H9 (cell line): ENCODE data around the gene ETF1. TPM values are rescaled to one million over a fixed set of nuclear protein-coding genes. Genes with fewer than 3 reads are reported as not detected.
A peak's percentile ranks its signal among the peaks of the same experiment; 100 is the strongest.

Experiments used
- DNase-seq: peaks from one replicate; pipeline ENCODE4 v3.0.0-alpha.2; 2017
- H2AFZ ChIP-seq: one replicate; pipeline ENCODE4 v1.6.1; 2013; ENCODE audit warnings: mild to moderate bottlenecking, low read length, control low read depth, moderate library complexity
- H2AK5ac ChIP-seq: 2 replicates; pipeline ENCODE4 v1.6.1; 2013; ENCODE audit warnings: low read length, control low read depth, mixed read lengths; ENCODE audit not compliant: insufficient read length
- H2BK120ac ChIP-seq: one replicate; pipeline ENCODE4 v1.6.1; 2013; ENCODE audit warnings: low read depth, mild to moderate bottlenecking, low read length, control low read depth, inconsistent platforms; ENCODE audit not compliant: poor library complexity, severe bottlenecking
- H2BK12ac ChIP-seq: 2 replicates; pipeline ENCODE4 v1.6.1; 2013; ENCODE audit warnings: low read length, control low read depth, mixed read lengths, low read depth; ENCODE audit not compliant: insufficient read length
- H2BK15ac ChIP-seq: 2 replicates; pipeline ENCODE4 v1.6.1; 2013; ENCODE audit warnings: low read depth, low read length, control low read depth
- H2BK20ac ChIP-seq: one replicate; pipeline ENCODE4 v1.6.1; 2013; ENCODE audit warnings: low read depth, mild to moderate bottlenecking, low read length, control low read depth, inconsistent platforms; ENCODE audit not compliant: poor library complexity, severe bottlenecking
- H2BK5ac ChIP-seq: 2 replicates; pipeline ENCODE4 v1.6.1; 2013; ENCODE audit warnings: low read length, control low read depth, mixed read lengths; ENCODE audit not compliant: insufficient read length
- H3K14ac ChIP-seq: 2 replicates; pipeline ENCODE4 v1.6.1; 2013; ENCODE audit warnings: low read length, control low read depth; ENCODE audit not compliant: insufficient read depth
- H3K18ac ChIP-seq: 2 replicates; pipeline ENCODE4 v1.6.1; 2013; ENCODE audit warnings: low read depth, mild to moderate bottlenecking, mixed read lengths, low read length, control low read depth; ENCODE audit not compliant: insufficient read length
- H3K23ac ChIP-seq: 2 replicates; pipeline ENCODE4 v1.6.1; 2013; ENCODE audit warnings: low read length, control low read depth, mixed read lengths, low read depth; ENCODE audit not compliant: insufficient read length
- H3K23me2 ChIP-seq: 2 replicates; pipeline ENCODE4 v1.6.1; 2013; ENCODE audit warnings: low read depth, mild to moderate bottlenecking, mixed read lengths, low read length, control low read depth; ENCODE audit not compliant: insufficient read length, poor library complexity, severe bottlenecking
- H3K27ac ChIP-seq: 2 replicates; pipeline ENCODE4 v1.5.1; 2013; ENCODE audit warnings: low read length, control low read depth, mixed read lengths, low read depth; ENCODE audit not compliant: insufficient read length
- H3K27me3 ChIP-seq: 2 replicates; pipeline ENCODE4 v1.6.1; 2013; ENCODE audit warnings: low read length, control low read depth, inconsistent platforms; ENCODE audit not compliant: insufficient read depth
- H3K4ac ChIP-seq: 2 replicates; pipeline ENCODE4 v1.6.1; 2013; ENCODE audit warnings: low read depth, mild to moderate bottlenecking, control low read depth, inconsistent platforms, low read length, moderate library complexity
- H3K4me1 ChIP-seq: 2 replicates; pipeline ENCODE4 v1.6.1; 2013; ENCODE audit warnings: low read length, control low read depth, inconsistent platforms; ENCODE audit not compliant: insufficient read depth
- H3K4me2 ChIP-seq: 2 replicates; pipeline ENCODE4 v1.6.1; 2013; ENCODE audit warnings: low read length, control low read depth, mixed read lengths; ENCODE audit not compliant: insufficient read length, insufficient read depth
- H3K56ac ChIP-seq: 2 replicates; pipeline ENCODE4 v1.6.1; 2013; ENCODE audit warnings: low read depth, mild to moderate bottlenecking, mixed read lengths, low read length, control low read depth; ENCODE audit not compliant: insufficient read length
- H3K79me1 ChIP-seq: 2 replicates; pipeline ENCODE4 v1.6.1; 2013; ENCODE audit warnings: low read depth, mild to moderate bottlenecking, moderate library complexity, low read length, control low read depth, inconsistent platforms; ENCODE audit not compliant: insufficient read depth, poor library complexity, severe bottlenecking
- H3K79me2 ChIP-seq: 2 replicates; pipeline ENCODE4 v1.6.1; 2013; ENCODE audit warnings: low read length, control low read depth, inconsistent platforms; ENCODE audit not compliant: insufficient read depth
- H3K9ac ChIP-seq: 2 replicates; pipeline ENCODE4 v1.6.1; 2013; ENCODE audit warnings: low read length, control low read depth, mixed read lengths; ENCODE audit not compliant: insufficient read length; ENCODE audit errors: extremely low read depth
- H3K9me3 ChIP-seq: one replicate; pipeline ENCODE4 v1.6.1; 2013; ENCODE audit warnings: low read depth, low read length, inconsistent platforms; ENCODE audit not compliant: control insufficient read depth
- H3T11ph ChIP-seq: one replicate; pipeline ENCODE4 v1.6.1; 2013; ENCODE audit warnings: mild to moderate bottlenecking, low read length, control low read depth, inconsistent platforms
- H4K20me1 ChIP-seq: one replicate; pipeline ENCODE4 v1.6.1; 2013; ENCODE audit not compliant: control insufficient read depth, insufficient read length, insufficient read depth
- H4K5ac ChIP-seq: 2 replicates; pipeline ENCODE4 v1.6.1; 2013; ENCODE audit warnings: low read depth, mild to moderate bottlenecking, mixed read lengths, low read length, control low read depth; ENCODE audit not compliant: insufficient read length
- H4K8ac ChIP-seq: replicated peaks from 2 replicates; pipeline ENCODE4 v1.6.1; 2013; ENCODE audit warnings: low read length, control low read depth, mixed read lengths, low read depth; ENCODE audit not compliant: insufficient read length
- H4K91ac ChIP-seq: 2 replicates; pipeline ENCODE4 v1.6.1; 2013; ENCODE audit warnings: low read depth, mild to moderate bottlenecking, moderate library complexity, mixed read lengths, low read length, control low read depth; ENCODE audit not compliant: insufficient read length
- H3K27ac Mint-ChIP-seq, 3 experiments: 2 replicates in 2 of 3; 3 replicates in 1 of 3; pipeline ENCODE4 v1.8.0; 2020 to 2021; ENCODE audit warnings: mixed read lengths in 3 of 3, mild to moderate bottlenecking in 1 of 3, moderate library complexity in 1 of 3
- H3K27me3 Mint-ChIP-seq: 2 replicates; pipeline ENCODE4 v1.8.0; 2021; ENCODE audit warnings: low read depth, mild to moderate bottlenecking, moderate library complexity, mixed read lengths
- H3K36me3 Mint-ChIP-seq, 3 experiments: 2 replicates in 2 of 3; 3 replicates in 1 of 3; pipeline ENCODE4 v1.8.0; 2020 to 2021; ENCODE audit warnings: low read depth in 3 of 3, mixed read lengths in 3 of 3; ENCODE audit not compliant: insufficient read depth in 1 of 3
- H3K4me1 Mint-ChIP-seq, 2 experiments: 2 replicates each; pipeline ENCODE4 v1.8.0; 2020; ENCODE audit warnings: mixed read lengths in 2 of 2
- H3K4me3 Mint-ChIP-seq, 2 experiments: 2 replicates in 1 of 2; 3 replicates in 1 of 2; pipeline ENCODE4 v1.8.0; 2020 to 2021; ENCODE audit warnings: mild to moderate bottlenecking in 2 of 2, mixed read lengths in 2 of 2, moderate library complexity in 1 of 2
- H3K9me3 Mint-ChIP-seq, 2 experiments: 2 replicates in 1 of 2; 3 replicates in 1 of 2; pipeline ENCODE4 v1.8.0; 2020; ENCODE audit warnings: mild to moderate bottlenecking in 2 of 2, mixed read lengths in 2 of 2, moderate library complexity in 1 of 2
- WGBS: extraction: QIAGEN DNeasy Blood & Tissue Kit; methylation state at CpG from one replicate; pipeline ENCODE4 v1.1.7; 2013; ENCODE audit warnings: missing lambda C conversion rate, low lambda C conversion rate, mixed read lengths; ENCODE audit not compliant: insufficient read length; ENCODE audit errors: extremely low coverage; 5-methylcytosine and 5-hydroxymethylcytosine counted together
- total RNA-seq: library from RNA; stranded (reverse); gene quantifications from 2 replicates; pipeline ENCODE4 v1.2.1, GENCODE V29; 2021
- TF ChIP-seq, protein P1 (sequence below): fragments of 200-600 bp; sonication (generic); conservative IDR thresholded peaks from 3 replicates; pipeline ENCODE4 v1.8.0; 2021; ENCODE audit warnings: antibody characterized with exemption, mild to moderate bottlenecking

ETF1 gene
- total RNA-seq, 1 experiment from 2014 or later, result 175 TPM

DNA sequence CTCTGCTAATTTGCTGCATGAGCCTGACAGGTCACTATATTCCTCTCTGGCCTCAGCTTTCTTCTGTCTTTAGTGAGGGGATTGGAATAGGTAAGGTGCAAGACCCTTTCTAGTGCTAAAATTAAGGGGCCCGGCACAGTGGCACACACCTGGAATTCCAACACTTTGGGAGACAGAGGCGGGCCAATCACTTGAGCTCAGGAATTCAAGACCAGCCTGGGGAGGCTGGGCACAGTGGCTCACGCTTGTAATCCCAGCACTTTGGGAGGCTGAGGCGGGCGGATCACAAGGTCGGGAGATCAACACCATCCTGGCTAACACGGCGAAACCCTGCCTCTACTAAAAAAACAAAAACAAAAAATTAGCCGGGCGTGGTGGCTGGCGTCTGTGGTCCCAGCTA, 40.5 kb downstream of the ETF1 start:
- no CpG with 5 or more reads among the region's 11 CpGs for WGBS
- H4K8ac ChIP-seq, result no peak overlapping the region
- no peaks in the 10 kb centered on the region for H3K79me2 ChIP-seq
- H2BK15ac ChIP-seq, result no peak overlapping the region
- H3K27ac ChIP-seq, result no peak overlapping the region
- no peaks in the 10 kb centered on the region for H3K79me1 ChIP-seq
- no peak overlapping the region for H3K4me2 ChIP-seq
- TF ChIP-seq, protein P1, sequence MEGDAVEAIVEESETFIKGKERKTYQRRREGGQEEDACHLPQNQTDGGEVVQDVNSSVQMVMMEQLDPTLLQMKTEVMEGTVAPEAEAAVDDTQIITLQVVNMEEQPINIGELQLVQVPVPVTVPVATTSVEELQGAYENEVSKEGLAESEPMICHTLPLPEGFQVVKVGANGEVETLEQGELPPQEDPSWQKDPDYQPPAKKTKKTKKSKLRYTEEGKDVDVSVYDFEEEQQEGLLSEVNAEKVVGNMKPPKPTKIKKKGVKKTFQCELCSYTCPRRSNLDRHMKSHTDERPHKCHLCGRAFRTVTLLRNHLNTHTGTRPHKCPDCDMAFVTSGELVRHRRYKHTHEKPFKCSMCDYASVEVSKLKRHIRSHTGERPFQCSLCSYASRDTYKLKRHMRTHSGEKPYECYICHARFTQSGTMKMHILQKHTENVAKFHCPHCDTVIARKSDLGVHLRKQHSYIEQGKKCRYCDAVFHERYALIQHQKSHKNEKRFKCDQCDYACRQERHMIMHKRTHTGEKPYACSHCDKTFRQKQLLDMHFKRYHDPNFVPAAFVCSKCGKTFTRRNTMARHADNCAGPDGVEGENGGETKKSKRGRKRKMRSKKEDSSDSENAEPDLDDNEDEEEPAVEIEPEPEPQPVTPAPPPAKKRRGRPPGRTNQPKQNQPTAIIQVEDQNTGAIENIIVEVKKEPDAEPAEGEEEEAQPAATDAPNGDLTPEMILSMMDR, result no peak
- H4K5ac ChIP-seq, result no peak overlapping the region
- H3K56ac ChIP-seq, result no peak overlapping the region
- no peak overlapping the region for H3K14ac ChIP-seq
- no peaks in the 10 kb centered on the region for H3K4me1 ChIP-seq
- Mint-ChIP-seq H3K27ac (peak overlapping the region in 1 of 3 experiments; percentile 62; a peak in 2 of 7 replicates), H3K4me1 (peaks cover 14 to 19% of the 10 kb centered on the region in 2 experiments), H3K9me3 (no peaks in the 10 kb centered on the region), H3K36me3 (peaks cover 4 to 10% (median 5%) of the 10 kb centered on the region in 3 experiments; a peak in 6 of 7 replicates), H3K27me3 (no peaks in the 10 kb centered on the region), H3K4me3 (no peak overlapping the region)
- H3K18ac ChIP-seq, result no peak overlapping the region
- H2AK5ac ChIP-seq, result no peak overlapping the region
- no peaks in the 10 kb centered on the region for H3K23me2 ChIP-seq
- H3K27me3 ChIP-seq, result no peaks in the 10 kb centered on the region
- H2BK120ac ChIP-seq, result no peak overlapping the region
- no peak overlapping the region for H2BK12ac ChIP-seq
- H2AFZ ChIP-seq, result no peak overlapping the region
- no peaks in the 10 kb centered on the region for H3K9me3 ChIP-seq
- H2BK20ac ChIP-seq, result no peak overlapping the region
- no peak overlapping the region for H3T11ph ChIP-seq
- no peak overlapping the region for H3K23ac ChIP-seq
- no peak overlapping the region for H3K9ac ChIP-seq
- no peak overlapping the region for H4K91ac ChIP-seq
- no peak for DNase-seq
- no peaks in the 10 kb centered on the region for H4K20me1 ChIP-seq
- H2BK5ac ChIP-seq, result no peak overlapping the region
- H3K4ac ChIP-seq, result no peak overlapping the region
